Epithelial cell of prostate (primary cell): ENCODE data around the gene BRPF3.

Source experiments
- DNase-seq: peaks from one replicate; pipeline ENCODE4 v3.0.0-alpha.2; 2011; ENCODE audit warnings: low read depth, low spot score
- H3K27ac ChIP-seq: fragments of 450-650 bp; 2 replicates; pipeline ENCODE4 v1.5.1; 2017; ENCODE audit warnings: mild to moderate bottlenecking

Gene BRPF3

DNA sequence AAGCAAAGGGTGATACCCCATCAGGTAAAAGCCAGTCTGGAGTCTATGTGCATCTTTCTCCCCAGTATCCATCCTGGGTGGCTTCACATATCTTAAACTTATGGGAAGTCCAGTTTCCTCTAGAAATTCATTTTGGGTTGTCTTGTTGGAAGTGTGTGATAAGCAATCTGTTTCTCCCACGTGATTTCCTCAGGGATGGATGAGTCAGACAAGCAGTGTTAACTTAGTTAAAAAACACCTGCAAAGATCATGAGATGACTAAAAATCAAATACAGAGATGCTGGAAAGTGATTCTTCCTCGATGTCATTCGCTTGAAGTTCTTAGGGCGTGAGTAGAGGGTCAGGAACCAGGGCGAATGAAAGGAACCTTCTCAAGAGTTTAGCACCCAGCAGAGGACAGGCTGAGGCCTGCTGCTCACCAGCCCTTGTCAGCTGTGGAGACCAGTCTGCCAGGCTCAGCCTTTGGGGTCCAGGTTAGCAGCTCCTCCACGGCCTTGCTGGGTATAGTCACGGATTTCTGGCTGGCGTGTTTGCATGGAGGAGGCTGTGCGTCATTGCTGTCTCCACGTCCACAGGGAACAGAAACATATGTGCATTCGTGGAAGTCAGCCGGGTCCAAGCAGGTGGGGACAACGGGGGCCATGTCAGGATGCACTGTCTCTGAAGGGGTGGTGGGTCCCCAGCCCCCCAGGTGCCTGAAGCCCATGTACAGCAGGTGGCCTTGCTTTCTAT is 70.5 kb downstream of the BRPF3 start:
- no peak for DNase-seq
- H3K27ac ChIP-seq = no peak overlapping the region

DNA sequence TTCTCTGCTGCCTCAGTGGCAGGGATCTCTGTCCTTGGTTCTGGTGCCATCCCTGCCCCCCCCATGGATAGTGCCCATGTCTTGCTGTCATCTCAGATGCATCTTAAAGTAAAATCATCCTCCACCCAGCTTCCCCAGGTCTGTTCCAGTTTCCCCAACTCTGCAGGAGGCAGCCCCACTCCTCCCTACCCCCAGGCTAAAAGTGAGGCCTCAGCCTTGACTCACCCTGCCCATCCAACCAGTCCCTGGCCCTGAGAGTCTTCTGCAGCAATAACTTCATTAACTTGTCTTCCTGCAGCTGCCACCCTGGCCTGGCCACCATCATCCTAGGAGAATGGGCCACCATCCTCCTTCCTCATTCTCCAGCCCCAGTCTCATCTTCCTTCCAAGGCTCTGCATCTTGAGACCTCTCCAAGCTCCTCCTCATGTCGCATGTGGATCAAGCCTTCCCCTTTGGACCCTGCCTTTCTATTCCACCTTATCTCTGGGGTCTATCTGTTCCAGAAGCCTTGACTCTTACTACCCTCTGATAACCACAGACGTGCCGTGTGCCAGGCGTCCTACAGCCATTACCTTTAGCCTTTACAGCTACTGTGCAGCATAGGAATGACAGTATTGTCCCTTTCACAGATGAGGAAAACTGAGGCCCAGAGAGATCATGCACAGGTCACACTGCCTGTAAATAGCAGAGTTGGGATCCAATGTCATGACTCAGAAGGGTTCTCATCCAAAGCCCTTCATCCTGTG is 71.4 kb downstream of the BRPF3 start:
- no peak overlapping the region for H3K27ac ChIP-seq
- DNase-seq = no peak

DNA sequence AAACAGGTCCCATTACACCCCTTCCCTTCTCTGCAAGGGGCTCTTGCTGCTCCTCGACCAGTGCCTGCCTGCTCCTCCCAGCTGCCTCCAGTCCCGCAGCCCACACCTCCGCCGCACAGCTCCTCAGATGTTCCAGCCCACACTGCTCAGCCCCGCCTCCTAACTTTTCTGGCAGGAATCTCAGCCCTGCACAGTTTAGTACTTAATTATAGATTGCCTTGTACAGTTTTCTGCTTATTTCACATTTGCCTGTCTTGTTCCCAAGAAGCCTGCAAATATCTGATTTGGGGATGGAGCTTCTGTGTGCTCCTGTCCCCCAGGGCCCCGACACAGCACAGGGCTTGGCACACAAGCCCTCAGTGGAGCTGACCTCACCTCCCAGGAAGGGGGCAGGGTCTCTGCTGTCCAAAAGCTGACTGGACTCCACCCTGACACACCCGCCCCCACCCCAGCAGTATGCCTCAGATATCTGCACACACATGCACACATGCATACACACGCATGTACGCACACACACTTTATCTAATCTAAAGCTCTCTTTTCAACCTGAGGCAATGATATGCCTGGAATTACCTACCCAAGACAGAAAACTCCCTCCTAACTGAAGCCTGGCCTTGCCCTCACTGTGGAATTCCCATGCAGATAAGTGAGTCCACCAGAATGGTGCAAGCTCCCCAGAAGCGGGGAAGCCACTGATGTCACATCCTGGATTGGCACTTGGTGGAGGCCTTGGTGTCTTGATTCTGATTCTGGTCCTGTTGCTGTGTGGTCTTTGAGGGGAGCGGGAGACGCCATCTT is 72.1 kb downstream of the BRPF3 start:
- DNase-seq = no peak
- no peak overlapping the region for H3K27ac ChIP-seq

DNA sequence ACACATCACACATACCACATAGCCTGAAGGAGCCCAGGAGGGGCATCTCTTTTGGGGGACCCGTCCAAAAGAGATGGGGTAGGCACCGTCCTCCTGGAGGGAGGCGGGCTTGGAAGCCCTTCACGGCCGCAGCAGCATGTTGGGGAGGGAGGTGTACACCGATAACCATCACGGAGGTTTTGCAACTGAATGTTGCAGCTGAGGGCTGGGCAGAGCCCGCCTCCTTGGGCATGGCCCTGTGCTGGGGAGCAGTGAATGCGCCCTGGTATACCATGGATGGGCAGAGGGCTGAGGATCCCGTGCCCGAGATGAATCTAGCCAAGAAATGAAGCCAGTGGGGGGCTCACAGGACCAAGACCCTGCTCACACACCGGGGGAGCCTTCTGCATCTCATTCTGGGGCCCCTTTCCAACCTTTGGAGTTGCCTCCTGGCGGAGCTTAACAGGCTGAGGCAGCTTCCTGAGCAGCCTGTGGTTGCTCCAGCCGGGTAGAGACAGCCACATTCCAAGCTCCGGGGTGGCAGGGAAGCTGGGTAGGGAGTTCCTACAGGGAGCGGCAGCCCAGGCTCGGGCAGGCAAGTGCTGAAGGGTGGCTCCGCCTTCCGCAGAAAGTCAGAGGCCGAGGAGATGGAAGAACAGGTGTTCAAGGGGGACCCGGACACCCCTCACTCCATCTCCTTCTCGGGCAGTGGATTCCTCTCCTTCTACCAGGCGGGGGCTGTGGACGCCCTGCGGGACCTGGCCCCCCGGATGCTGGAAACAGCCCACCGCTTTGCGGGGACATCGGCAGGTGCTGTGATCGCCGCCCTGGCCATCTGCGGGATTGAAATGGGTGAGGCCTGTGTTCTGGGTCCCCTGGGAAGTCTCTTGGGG is 73.5 kb downstream of the BRPF3 start, which contains the start of gene PNPLA1:
PNPLA1 (plus strand) TSS at position 227 of the 872 bp plus-strand sequence; CDS start at position 627, 400 bp downstream.
- peak; percentile 40 for DNase-seq
- peak within 1 kb of the TSS; percentile 63 for H3K27ac ChIP-seq

DNA sequence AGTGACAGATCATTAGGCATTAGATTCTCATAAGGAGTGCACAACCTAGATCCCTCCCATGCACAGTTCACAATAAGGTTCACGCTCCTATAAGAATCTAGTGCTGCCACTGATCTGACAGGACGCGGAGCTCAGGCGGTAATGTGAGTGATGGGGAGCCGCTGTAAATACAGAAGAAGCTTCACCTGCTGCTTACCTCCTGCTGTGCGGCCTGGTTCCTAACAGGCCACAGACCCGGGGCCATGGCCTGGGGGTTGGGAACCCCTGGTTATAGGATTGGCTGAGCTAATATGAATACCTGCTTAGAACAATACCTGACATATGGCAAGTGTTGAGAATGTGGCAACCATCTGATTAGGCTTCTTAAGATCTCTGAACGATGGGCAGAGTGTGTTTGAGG is 75.7 kb downstream of the BRPF3 start:
- DNase-seq = no peak

GRCh38 chr6:36273067-36273466 is 76.5 kb downstream of the BRPF3 start:
- no peak overlapping the region for H3K27ac ChIP-seq
- DNase-seq = no peak

More for the DNA sequence above, 75.7 kb downstream of the BRPF3 start:
- no peak overlapping the region for H3K27ac ChIP-seq

- no peak overlapping the region for H3K27ac ChIP-seq
- DNase-seq = no peak
Measured at GRCh38 chr6:36273802-36274514, 77.4 kb downstream of the BRPF3 start.

- DNase-seq = no peak
Measured at GRCh38 chr6:36276581-36277536, 80.3 kb downstream of the BRPF3 start.

GRCh38 chr6:36277946-36278470 is 81.5 kb downstream of the BRPF3 start:
- no peak overlapping the region for H3K27ac ChIP-seq
- DNase-seq = no peak

More at GRCh38 chr6:36276581-36277536, 80.3 kb downstream of the BRPF3 start:
- H3K27ac ChIP-seq = no peak overlapping the region

DNA sequence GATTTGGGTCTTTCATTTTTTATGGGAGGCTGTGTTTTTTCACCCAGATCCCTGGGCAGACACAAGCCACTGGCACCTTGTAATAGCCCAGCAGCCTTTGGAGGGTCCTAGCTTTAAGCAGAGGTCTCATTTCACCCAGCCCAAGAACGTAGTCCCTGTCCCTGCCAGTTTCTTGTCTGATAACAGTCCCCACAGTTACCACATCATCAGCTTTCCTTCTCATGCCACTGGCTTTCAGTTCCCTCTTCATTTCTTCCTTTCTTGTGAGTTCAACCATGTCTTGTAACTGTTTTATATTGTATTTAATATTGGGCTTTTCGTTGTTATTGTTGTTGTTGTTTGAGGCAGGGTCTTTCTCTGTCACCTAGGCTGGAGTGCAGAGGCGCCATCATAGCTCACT is 83.9 kb downstream of the BRPF3 start:
- no peak for DNase-seq
- H3K27ac ChIP-seq = no peak overlapping the region

GRCh38 chr6:36280983-36281382 is 84.4 kb downstream of the BRPF3 start:
- H3K27ac ChIP-seq = no peak overlapping the region
- DNase-seq = no peak
